HG03025 (cell line): Measurements from ENCODE around the gene SAP30L.

ENCODE experiments used
- ATAC-seq: cut with Tn5 transposase; IDR thresholded peaks from one replicate; pipeline ENCODE4 v1.9.1; 2021; ENCODE audit warnings: mild to moderate bottlenecking, moderate library complexity; ENCODE audit not compliant: unreplicated experiment, low FRiP score

Gene SAP30L

GRCh38 chr5:154479160-154479943 lies 33.6 kb downstream of the SAP30L start:
- ATAC-seq: no peak

- ATAC-seq: no peak
These were observed 34.4 kb downstream of the SAP30L start for GRCh38 chr5:154479944-154480750.

GRCh38 chr5:154480847-154481246 lies 35.0 kb downstream of the SAP30L start:
- no peak for ATAC-seq

GRCh38 chr5:154481584-154482381 lies 36.0 kb downstream of the SAP30L start:
- ATAC-seq: no peak

- ATAC-seq: no peak
These were observed 37.0 kb downstream of the SAP30L start for GRCh38 chr5:154482528-154483449.

- ATAC-seq: no peak
These were observed 38.0 kb downstream of the SAP30L start for GRCh38 chr5:154483654-154484392.

GRCh38 chr5:154484393-154485095 lies 38.7 kb downstream of the SAP30L start:
- ATAC-seq: no peak

GRCh38 chr5:154485096-154485491 lies 39.3 kb downstream of the SAP30L start:
- no peak for ATAC-seq

GRCh38 chr5:154485850-154486426 lies 40.1 kb downstream of the SAP30L start:
- ATAC-seq: no peak

GRCh38 chr5:154486427-154486866 lies 40.6 kb downstream of the SAP30L start:
- ATAC-seq: no peak

GRCh38 chr5:154487541-154487940 lies 41.7 kb downstream of the SAP30L start:
- ATAC-seq: peak; percentile 99

- no peak for ATAC-seq
These were observed 46.1 kb downstream of the SAP30L start for GRCh38 chr5:154491941-154492340.

- ATAC-seq: no peak
These were observed 47.5 kb downstream of the SAP30L start for GRCh38 chr5:154493274-154493673.

- ATAC-seq: no peak
These were observed 48.2 kb downstream of the SAP30L start for GRCh38 chr5:154494036-154494435.

- ATAC-seq: no peak
These were observed 52.8 kb downstream of the SAP30L start for GRCh38 chr5:154498591-154498990.

GRCh38 chr5:154498994-154499393 lies 53.2 kb downstream of the SAP30L start:
- ATAC-seq: no peak

- no peak for ATAC-seq
These were observed 55.8 kb downstream of the SAP30L start for GRCh38 chr5:154501566-154501965.

GRCh38 chr5:154502180-154502579 lies 56.4 kb downstream of the SAP30L start:
- ATAC-seq: no peak
